ENCODE results near the gene HSP90AB1. TPM values are rescaled to one million over a fixed set of nuclear protein-coding genes. Genes with fewer than 3 reads are reported as not detected.

The HSP90AB1 gene
- total RNA-seq, 2 experiments from 2014 or later, result 2,498 to 2,524 TPM

Other genes starting within 250 kb of the HSP90AB1 start
- 10 to 100 TPM; 58.5 to 60.8 TPM for gene MRPL14, start 119.6 kb upstream of the HSP90AB1 start, total RNA-seq
- gene TMEM63B, start 119.5 kb upstream of the HSP90AB1 start, total RNA-seq, result 10 to 100 TPM; 11.7 to 12.1 TPM
- under 1 TPM; 0.12 to 0.25 TPM for gene CAPN11, start 88.3 kb upstream of the HSP90AB1 start, total RNA-seq
- gene MYMX, start 30.2 kb upstream of the HSP90AB1 start, total RNA-seq, result not detected
- 100 to 1,000 TPM in 1 of 2 experiments, 10 to 100 TPM in 1; 92.5 to 102 TPM for gene SLC29A1, start 23.5 kb upstream of the HSP90AB1 start, total RNA-seq
- 10 to 100 TPM; 22.8 to 24.9 TPM for gene SLC35B2, start 10.4 kb downstream of the HSP90AB1 start, total RNA-seq
- gene NFKBIE, start 18.4 kb downstream of the HSP90AB1 start, total RNA-seq, result 10 to 100 TPM; 22.7 to 24.8 TPM
- gene TMEM151B, start 23.3 kb downstream of the HSP90AB1 start, total RNA-seq, result not detected
- 10 to 100 TPM; 20.5 to 22.0 TPM for gene AARS2, start 66.2 kb downstream of the HSP90AB1 start, total RNA-seq
- gene SPATS1, start 95.5 kb downstream of the HSP90AB1 start, total RNA-seq, result not detected
- 10 to 100 TPM; 26.9 to 27.7 TPM for gene CDC5L, start 140.6 kb downstream of the HSP90AB1 start, total RNA-seq

All from activated naive CD8-positive, alpha-beta T cell treated with anti-CD3 and anti-CD28 coated beads for 36 hours (primary cell).